ENCODE results near the gene DENND4A. TPM values are rescaled to one million over a fixed set of nuclear protein-coding genes. Genes with fewer than 3 reads are reported as not detected.
"Not testable (repeated sequence)": the region's sequence is repeated elsewhere in the genome, so short reads cannot be mapped to it uniquely, and the experiment has no call there.

DENND4A gene
- polyA plus RNA-seq, 1 experiment = 5.1 TPM

GRCh38 chr15:65789105-65789504, 3.0 kb downstream of the DENND4A start:
- DNase-seq (ENCODE audit: low read depth) = no peak
- ChIA-PET POLR2A (no interaction called here), CTCF (no interaction called here)
- Histone ChIP-seq H3K27me3 (ENCODE audit: control insufficient read depth, insufficient read depth, low read length) (no peaks in the 10 kb centered on the region), H3K4me3 (ENCODE audit: low read depth, low read length) (no peak overlapping the region), H3K36me3 (ENCODE audit: control insufficient read depth, insufficient read depth, low read length) (no peaks in the 10 kb centered on the region)
- no peak for TF ChIP-seq CTCF (IDR thresholded peaks at IDR 0.05; ENCODE audit: insufficient read depth, low read depth, low read length)

- no peak for TF ChIP-seq CTCF (IDR thresholded peaks at IDR 0.05; ENCODE audit: insufficient read depth, low read depth, low read length)
- H3K27me3 ChIP-seq (ENCODE audit: control insufficient read depth, insufficient read depth, low read length) = no peaks in the 10 kb centered on the region
- POLR2A ChIA-PET = no interaction called here
- CTCF ChIA-PET = interaction anchor here (0.6 kb wide), 1 partner anchor 16 kb away, joined by 3 read pairs; no protein-coding TSS in a partner anchor
- DNase-seq (ENCODE audit: low read depth) = no peak
- no peak overlapping the region for H3K4me3 ChIP-seq (ENCODE audit: low read depth, low read length)
- H3K36me3 ChIP-seq (ENCODE audit: control insufficient read depth, insufficient read depth, low read length) = no peaks in the 10 kb centered on the region
Measured at GRCh38 chr15:65787260-65787659, 4.8 kb downstream of the DENND4A start.

GRCh38 chr15:65785151-65785550, 6.9 kb downstream of the DENND4A start:
- TF ChIP-seq CTCF (IDR thresholded peaks at IDR 0.05; ENCODE audit: insufficient read depth, low read depth, low read length) = no peak
- no peaks in the 10 kb centered on the region for H3K36me3 ChIP-seq (ENCODE audit: control insufficient read depth, insufficient read depth, low read length)
- H3K27me3 ChIP-seq (ENCODE audit: control insufficient read depth, insufficient read depth, low read length) = no peaks in the 10 kb centered on the region
- ChIA-PET POLR2A (no interaction called here), CTCF (no interaction called here)
- DNase-seq (ENCODE audit: low read depth) = no peak
- H3K4me3 ChIP-seq (ENCODE audit: low read depth, low read length) = no peak overlapping the region

- ChIA-PET CTCF (no interaction called here), POLR2A (no interaction called here)
- no peak overlapping the region for H3K4me3 ChIP-seq (ENCODE audit: low read depth, low read length)
- H3K27me3 ChIP-seq (ENCODE audit: control insufficient read depth, insufficient read depth, low read length) = no peaks in the 10 kb centered on the region
- no peak for DNase-seq (ENCODE audit: low read depth)
- no peak for TF ChIP-seq CTCF (IDR thresholded peaks at IDR 0.05; ENCODE audit: insufficient read depth, low read depth, low read length)
- no peaks in the 10 kb centered on the region for H3K36me3 ChIP-seq (ENCODE audit: control insufficient read depth, insufficient read depth, low read length)
Measured at GRCh38 chr15:65783872-65784271, 8.2 kb downstream of the DENND4A start.

GRCh38 chr15:65782096-65782495, 10.0 kb downstream of the DENND4A start:
- TF ChIP-seq CTCF (IDR thresholded peaks at IDR 0.05; ENCODE audit: insufficient read depth, low read depth, low read length) = no peak
- H3K36me3 ChIP-seq (ENCODE audit: control insufficient read depth, insufficient read depth, low read length) = no peaks in the 10 kb centered on the region
- CTCF ChIA-PET = no interaction called here
- H3K4me3 ChIP-seq (ENCODE audit: low read depth, low read length) = no peak overlapping the region
- H3K27me3 ChIP-seq (ENCODE audit: control insufficient read depth, insufficient read depth, low read length) = no peaks in the 10 kb centered on the region
- POLR2A ChIA-PET = no interaction called here
- no peak for DNase-seq (ENCODE audit: low read depth)

GRCh38 chr15:65778701-65779100, 13.4 kb downstream of the DENND4A start:
- CTCF ChIA-PET = interaction anchor here (1.2 to 1.3 kb wide), 2 partner anchors 9 to 47 kb away, joined by 3 read pairs; no protein-coding TSS in a partner anchor
- H3K36me3 ChIP-seq (ENCODE audit: control insufficient read depth, insufficient read depth, low read length); H3K4me3 ChIP-seq (ENCODE audit: low read depth, low read length); DNase-seq (ENCODE audit: low read depth); H3K27me3 ChIP-seq (ENCODE audit: control insufficient read depth, insufficient read depth, low read length); POLR2A ChIA-PET: not testable (repeated sequence)

Data from BJ (cell line).